Tibial nerve (tissue), 4 donors: ENCODE measurements around the gene SMAD1.

ENCODE experiments used
- EP300 ChIP-seq, 2 donors: sonication (generic); formaldehyde crosslinking; IDR thresholded peaks; one replicate each; pipeline ENCODE4 v1.6.1; 2017; ENCODE audit warnings: antibody characterized with exemption in 2 of 2, mild to moderate bottlenecking in 1 of 2
- POLR2A ChIP-seq, 2 donors: fragments of 450-650 bp; IDR thresholded peaks; one replicate each; pipeline ENCODE4 v1.6.1; 2017; ENCODE audit warnings: antibody characterized with exemption in 2 of 2, mild to moderate bottlenecking in 2 of 2, moderate library complexity in 2 of 2
- TF ChIP-seq, protein P1 (sequence below), 5 experiments: fragments of 200-600 bp in 3 of 5; fragments of 450-650 bp in 2 of 5; sonication (generic) in 3 of 5; IDR thresholded peaks; one replicate each; pipeline ENCODE4 v1.5.1; 2016 to 2019; ENCODE audit warnings: antibody characterized with exemption in 5 of 5, mild to moderate bottlenecking in 3 of 5, moderate library complexity in 2 of 5

DNA sequence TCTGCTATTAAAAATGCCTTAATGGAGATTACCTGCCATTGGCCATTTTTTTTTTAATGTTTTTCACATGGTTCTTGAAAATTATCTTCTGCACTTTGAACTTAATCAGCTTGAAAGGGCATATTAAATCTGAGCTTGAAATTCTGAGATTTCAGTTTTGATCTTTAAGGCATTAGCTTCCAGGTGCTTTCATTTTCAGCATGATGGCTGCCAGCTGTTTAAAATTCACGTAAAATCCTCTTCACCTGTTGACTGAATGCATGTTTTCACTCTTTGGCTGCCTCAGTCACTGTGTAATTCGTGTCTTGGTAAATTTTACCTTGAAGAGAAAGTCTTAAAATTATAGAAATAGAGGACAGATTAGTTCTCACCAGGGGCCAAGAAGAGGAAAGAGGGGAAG, 39.6 kb downstream of the SMAD1 start:
- TF ChIP-seq, protein P1, sequence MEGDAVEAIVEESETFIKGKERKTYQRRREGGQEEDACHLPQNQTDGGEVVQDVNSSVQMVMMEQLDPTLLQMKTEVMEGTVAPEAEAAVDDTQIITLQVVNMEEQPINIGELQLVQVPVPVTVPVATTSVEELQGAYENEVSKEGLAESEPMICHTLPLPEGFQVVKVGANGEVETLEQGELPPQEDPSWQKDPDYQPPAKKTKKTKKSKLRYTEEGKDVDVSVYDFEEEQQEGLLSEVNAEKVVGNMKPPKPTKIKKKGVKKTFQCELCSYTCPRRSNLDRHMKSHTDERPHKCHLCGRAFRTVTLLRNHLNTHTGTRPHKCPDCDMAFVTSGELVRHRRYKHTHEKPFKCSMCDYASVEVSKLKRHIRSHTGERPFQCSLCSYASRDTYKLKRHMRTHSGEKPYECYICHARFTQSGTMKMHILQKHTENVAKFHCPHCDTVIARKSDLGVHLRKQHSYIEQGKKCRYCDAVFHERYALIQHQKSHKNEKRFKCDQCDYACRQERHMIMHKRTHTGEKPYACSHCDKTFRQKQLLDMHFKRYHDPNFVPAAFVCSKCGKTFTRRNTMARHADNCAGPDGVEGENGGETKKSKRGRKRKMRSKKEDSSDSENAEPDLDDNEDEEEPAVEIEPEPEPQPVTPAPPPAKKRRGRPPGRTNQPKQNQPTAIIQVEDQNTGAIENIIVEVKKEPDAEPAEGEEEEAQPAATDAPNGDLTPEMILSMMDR (IDR thresholded peaks at IDR 0.05): no peak
- no peak for TF ChIP-seq POLR2A (IDR thresholded peaks at IDR 0.05)
- TF ChIP-seq EP300 (IDR thresholded peaks at IDR 0.05): no peak
